ENCODE results near the gene BBS9.

BBS9 gene

DNA sequence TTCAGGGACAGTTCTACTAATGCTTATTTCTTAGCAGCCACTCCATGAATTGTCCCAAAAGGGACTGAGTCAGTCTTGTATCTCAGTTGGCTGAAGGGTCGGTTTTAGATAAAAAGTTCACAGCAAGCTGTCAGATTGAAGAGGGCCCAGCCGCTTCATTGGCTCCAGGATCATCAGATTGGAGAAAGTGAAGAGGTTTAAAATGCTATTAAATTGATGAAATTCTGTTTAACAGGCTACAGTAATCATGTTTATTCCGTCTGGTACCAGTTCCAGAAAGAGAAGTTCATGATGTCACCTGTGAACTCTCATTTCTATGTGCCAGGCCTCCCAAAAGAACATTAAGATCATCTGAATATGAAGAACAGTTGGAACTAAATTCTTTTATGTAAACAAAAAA lies 481.6 kb downstream of the BBS9 start:
- no peak overlapping the region for H3K27ac ChIP-seq
- TF ChIP-seq, protein P1, sequence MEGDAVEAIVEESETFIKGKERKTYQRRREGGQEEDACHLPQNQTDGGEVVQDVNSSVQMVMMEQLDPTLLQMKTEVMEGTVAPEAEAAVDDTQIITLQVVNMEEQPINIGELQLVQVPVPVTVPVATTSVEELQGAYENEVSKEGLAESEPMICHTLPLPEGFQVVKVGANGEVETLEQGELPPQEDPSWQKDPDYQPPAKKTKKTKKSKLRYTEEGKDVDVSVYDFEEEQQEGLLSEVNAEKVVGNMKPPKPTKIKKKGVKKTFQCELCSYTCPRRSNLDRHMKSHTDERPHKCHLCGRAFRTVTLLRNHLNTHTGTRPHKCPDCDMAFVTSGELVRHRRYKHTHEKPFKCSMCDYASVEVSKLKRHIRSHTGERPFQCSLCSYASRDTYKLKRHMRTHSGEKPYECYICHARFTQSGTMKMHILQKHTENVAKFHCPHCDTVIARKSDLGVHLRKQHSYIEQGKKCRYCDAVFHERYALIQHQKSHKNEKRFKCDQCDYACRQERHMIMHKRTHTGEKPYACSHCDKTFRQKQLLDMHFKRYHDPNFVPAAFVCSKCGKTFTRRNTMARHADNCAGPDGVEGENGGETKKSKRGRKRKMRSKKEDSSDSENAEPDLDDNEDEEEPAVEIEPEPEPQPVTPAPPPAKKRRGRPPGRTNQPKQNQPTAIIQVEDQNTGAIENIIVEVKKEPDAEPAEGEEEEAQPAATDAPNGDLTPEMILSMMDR (conservative IDR thresholded peaks at IDR 0.05) = no peak
- no peak for TF ChIP-seq ZFX (IDR thresholded peaks at IDR 0.05)

DNA sequence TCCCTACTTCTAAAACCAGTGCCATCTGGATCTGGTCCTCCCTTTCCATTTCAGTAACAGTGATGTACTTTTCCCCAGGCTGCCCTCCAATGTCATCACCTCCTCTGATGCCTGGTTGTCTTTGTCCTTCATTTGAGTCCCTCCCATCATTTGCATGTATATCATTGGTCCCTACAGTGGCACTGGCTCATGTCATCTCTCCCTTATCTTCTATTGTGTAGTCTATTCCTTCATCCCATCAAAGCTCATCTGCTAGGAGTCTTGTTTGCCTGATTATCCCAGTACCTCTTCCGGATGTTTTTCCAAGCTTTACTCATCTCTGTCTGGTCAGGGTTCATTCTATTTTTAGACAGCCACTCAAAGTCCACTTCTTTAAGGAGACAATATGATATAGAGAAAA lies 483.1 kb downstream of the BBS9 start:
- no peak for TF ChIP-seq ZFX (IDR thresholded peaks at IDR 0.05)
- TF ChIP-seq, protein P1 (conservative IDR thresholded peaks at IDR 0.05) = no peak
- no peak overlapping the region for H3K27ac ChIP-seq

DNA sequence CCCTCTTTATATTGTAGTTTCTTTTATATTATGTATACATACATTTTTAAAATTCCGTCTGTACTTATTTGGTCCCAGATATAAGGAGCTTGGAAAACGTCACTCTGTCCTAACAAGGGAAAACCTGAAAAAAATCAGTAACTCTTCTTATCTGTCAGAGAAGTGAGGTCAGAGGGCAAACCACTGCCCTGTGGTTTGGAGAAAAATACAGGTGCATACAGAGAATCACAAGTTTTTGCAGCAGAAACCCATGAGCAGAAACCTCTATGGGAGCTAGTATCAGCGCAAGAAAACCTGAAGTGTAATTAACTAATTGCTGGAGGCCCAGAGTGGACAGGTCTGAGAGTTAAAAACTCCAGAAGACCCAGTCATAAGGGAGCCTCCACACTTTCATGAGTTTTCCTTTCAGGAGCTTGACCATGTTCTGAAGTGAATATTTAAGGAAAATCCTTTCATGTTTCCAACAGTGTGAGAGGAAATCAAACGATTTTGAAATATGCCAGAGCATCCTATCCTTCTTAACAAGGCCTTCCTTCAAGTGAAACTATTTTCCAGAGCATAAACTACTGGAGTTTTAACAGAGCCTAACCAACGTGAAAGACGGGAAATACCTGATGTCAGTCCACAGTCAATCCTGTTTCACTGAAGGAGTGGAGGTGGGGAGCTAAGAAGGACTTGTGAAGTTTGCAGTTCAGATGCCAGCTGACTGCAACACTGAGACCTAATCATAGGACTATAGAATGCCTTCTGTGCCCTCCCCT lies 485.2 kb downstream of the BBS9 start:
- no peak overlapping the region for H3K27ac ChIP-seq
- TF ChIP-seq, protein P1 (conservative IDR thresholded peaks at IDR 0.05) = no peak
- TF ChIP-seq ZFX (IDR thresholded peaks at IDR 0.05) = no peak

DNA sequence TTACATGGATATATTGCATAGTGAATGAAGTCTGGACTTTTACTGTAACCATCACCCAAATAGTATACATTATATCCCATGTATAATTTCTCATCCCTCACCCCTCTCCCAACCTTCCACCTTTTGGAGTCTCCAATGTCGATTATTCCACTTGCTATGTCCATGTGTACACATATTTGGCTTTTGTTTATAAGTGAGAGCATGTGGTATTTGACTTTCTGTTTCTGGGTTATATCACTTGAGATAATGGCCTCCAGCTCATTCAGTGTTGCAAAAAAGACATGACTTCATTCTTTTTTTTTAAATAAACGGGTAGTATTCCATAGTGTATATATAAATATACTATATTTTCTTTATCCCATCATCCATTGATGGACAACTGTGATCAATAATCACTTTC lies 487.4 kb downstream of the BBS9 start:
- TF ChIP-seq ZFX (IDR thresholded peaks at IDR 0.05) = no peak
- TF ChIP-seq, protein P1 (conservative IDR thresholded peaks at IDR 0.05) = no peak
- no peak overlapping the region for H3K27ac ChIP-seq

DNA sequence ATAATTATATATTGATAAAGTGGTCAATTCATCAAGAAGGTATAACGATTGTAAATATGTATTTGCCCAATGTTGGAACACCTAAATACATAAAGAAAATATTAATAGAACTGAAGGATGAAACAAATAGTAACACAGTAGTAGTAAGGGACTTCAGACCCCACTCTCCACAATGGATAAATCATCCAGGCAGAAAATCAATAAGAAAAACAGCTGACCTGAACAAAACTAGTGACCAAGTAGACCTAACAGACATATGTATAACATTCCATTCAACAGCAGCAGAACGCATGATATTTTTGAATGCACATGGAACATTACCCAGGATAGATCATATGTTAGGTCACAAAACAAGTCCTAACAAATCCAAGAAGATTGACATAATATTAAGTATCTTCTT lies 489.9 kb downstream of the BBS9 start:
- no peak overlapping the region for H3K27ac ChIP-seq
- TF ChIP-seq, protein P1 (conservative IDR thresholded peaks at IDR 0.05) = no peak
- no peak for TF ChIP-seq ZFX (IDR thresholded peaks at IDR 0.05)

DNA sequence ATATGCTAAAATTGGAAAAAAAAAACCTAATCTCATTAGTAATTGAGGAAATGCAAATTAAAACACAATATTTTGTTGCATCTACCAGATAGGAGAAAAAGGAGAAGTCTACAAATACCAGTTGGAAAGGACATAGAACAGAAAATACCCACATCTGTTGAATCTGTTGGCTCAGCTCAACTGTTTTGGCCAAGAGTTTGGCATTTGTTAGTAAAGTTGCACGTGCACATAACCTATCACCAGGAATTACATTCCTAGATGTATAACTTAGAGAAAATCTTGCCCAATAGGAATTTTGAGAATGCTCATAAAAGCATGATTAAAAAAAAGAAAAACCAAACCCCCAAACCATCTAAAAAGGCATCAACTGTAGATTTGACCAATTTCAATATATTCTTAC lies 493.9 kb downstream of the BBS9 start:
- H3K27ac ChIP-seq = no peak overlapping the region
- no peak for TF ChIP-seq ZFX (IDR thresholded peaks at IDR 0.05)
- TF ChIP-seq, protein P1 (conservative IDR thresholded peaks at IDR 0.05) = no peak

DNA sequence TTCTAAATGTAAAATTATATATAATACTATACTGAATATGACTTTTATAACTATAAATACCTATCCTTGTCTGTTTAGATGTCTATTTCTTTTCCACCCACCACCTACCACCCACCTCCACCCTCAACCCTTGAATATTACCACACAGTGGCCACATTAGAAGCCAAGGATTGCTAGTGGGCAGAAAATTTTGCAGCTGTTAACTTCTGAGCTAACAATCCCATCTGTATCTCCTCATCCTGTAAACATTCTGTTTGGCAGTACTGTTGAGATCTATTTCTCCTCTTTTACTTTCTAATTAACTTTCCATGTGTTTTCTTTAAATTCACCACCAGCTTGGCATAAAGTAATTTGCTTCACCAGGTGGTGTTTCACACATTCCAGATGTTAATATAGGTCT lies 494.9 kb downstream of the BBS9 start:
- no peak overlapping the region for H3K27ac ChIP-seq
- no peak for TF ChIP-seq ZFX (IDR thresholded peaks at IDR 0.05)
- TF ChIP-seq, protein P1 (conservative IDR thresholded peaks at IDR 0.05) = no peak

Data from C4-2B (cell line).